SK-N-MC (cell line): Measurements from ENCODE around the gene DDX39B.

ENCODE experiments used
- EZH2 ChIP-seq: fragments of 200-600 bp; sonication (generic); IDR thresholded peaks from one replicate; pipeline ENCODE4 v1.6.1; 2017; ENCODE audit warnings: antibody characterized with exemption
- FOXP2 ChIP-seq: optimal IDR thresholded peaks from 2 replicates; pipeline ENCODE3; 2011; ENCODE audit warnings: mild to moderate bottlenecking, moderate library complexity; ENCODE audit not compliant: insufficient read depth; ENCODE audit errors: extremely low read length, control extremely low read depth
- POLR2AphosphoS5 ChIP-seq: IDR thresholded peaks from 2 replicates; pipeline ENCODE4 v1.6.1; 2012; ENCODE audit warnings: mild to moderate bottlenecking, low read depth, low read length, borderline replicate concordance

DNA sequence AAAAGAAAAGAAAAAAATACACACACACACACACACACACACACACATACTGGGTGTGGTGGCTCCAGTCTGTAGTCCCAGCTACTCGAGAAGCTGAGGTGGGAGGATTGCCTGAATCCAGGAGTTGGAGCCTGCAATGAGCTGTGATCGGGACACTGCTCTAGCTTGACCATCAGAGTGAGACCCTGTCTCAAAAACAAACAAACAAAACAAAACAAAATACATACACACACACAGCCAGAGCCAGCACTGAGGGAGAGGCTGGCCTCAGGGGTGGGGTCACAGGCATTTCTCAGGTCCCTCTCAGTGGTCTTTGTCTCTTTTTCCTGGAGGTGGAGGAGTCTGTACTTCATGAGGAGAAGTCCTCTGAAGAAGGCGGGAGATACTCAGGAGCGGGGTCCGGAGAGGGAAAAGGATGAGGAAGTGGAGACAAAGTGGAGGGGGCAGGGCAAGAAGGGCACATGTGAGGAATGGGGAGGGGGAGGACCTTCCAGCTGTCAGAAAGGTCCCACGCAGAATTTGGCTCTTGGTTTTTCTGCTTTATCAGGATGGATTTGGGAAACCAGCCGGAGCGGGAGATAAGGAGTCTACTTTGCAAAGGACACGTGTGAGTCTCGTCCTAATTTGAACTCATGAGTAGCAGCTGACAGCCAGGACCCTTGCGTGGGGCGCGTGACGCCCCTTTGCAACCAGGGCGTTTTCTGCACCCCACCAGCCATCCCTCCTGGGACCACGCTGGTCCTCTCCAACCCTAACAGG is 51.5 kb downstream of the DDX39B start:
- TF ChIP-seq POLR2AphosphoS5 = no peak
- TF ChIP-seq EZH2 = no peak
- TF ChIP-seq FOXP2 = no peak
